Right renal cortex interstitium (tissue), 3 donors: ENCODE data around the gene SEMA4G. TPM values are rescaled to one million over a fixed set of nuclear protein-coding genes. Genes with fewer than 3 reads are reported as not detected.

Experiments used
- polyA plus RNA-seq, 3 donors: library from polyadenylated mRNA; unstranded; fragments of 120-200 nt; gene quantifications; one replicate each; pipeline ENCODE4 v1.2.1, GENCODE V29; 2013; ENCODE audit not compliant: insufficient read length in 3 of 3

The SEMA4G gene
- polyA plus RNA-seq, 3 donors: 41.1 to 48.1 (median 43.6) TPM

Other genes starting within 250 kb of the SEMA4G start
- 100 to 1,000 TPM; 130 to 141 (median 133) TPM for gene PAX2, start 223.9 kb upstream of the SEMA4G start, polyA plus RNA-seq
- 10 to 100 TPM; 29.7 to 32.9 (median 30.9) TPM for gene SLF2, start 56.5 kb upstream of the SEMA4G start, polyA plus RNA-seq
- gene MRPL43, start 18.0 kb downstream of the SEMA4G start, polyA plus RNA-seq: 10 to 100 TPM; 86.9 to 95.2 (median 87.1) TPM
- 10 to 100 TPM; 16.3 to 18.6 (median 18.0) TPM for gene TWNK, start 18.0 kb downstream of the SEMA4G start, polyA plus RNA-seq
- gene LZTS2, start 30.3 kb downstream of the SEMA4G start, polyA plus RNA-seq: 10 to 100 TPM; 42.3 to 49.9 (median 47.3) TPM
- gene PDZD7, start 61.6 kb downstream of the SEMA4G start, polyA plus RNA-seq: 1 to 10 TPM; 1.2 to 1.9 (median 1.8) TPM
- 10 to 100 TPM; 20.7 to 22.6 (median 22.3) TPM for gene SFXN3, start 61.7 kb downstream of the SEMA4G start, polyA plus RNA-seq
- gene KAZALD1, start 92.5 kb downstream of the SEMA4G start, polyA plus RNA-seq: 10 to 100 TPM in 2 of 3 donors, 1 to 10 TPM in 1; 9.5 to 11.0 (median 10.0) TPM
- gene TLX1, start 161.8 kb downstream of the SEMA4G start, polyA plus RNA-seq: under 1 TPM in 2 of 3 donors, not detected in 1; 0.06 to 0.07 TPM